Activated T-helper 1 cell treated with anti-CD3 and anti-CD28 coated beads, Interleukin-12 subunit alpha, Interleukin-12 subunit beta, Interleukin-2, Interleukin-4 antibody, amounts not matched to agents 30 ng/mL and 10 ng/mL and 1 ng/mL, durations not matched to agents 14 hours and 24 hours and 36 hours (primary cell): ENCODE data around the gene SERGEF. TPM values are rescaled to one million over a fixed set of nuclear protein-coding genes. Genes with fewer than 3 reads are reported as not detected.
A peak's percentile ranks its signal among the peaks of the same experiment; 100 is the strongest.
"Not testable (repeated sequence)": the region's sequence is repeated elsewhere in the genome, so short reads cannot be mapped to it uniquely, and the experiment has no call there.

ENCODE experiments used
- DNase-seq: peaks from one replicate; pipeline ENCODE4 v3.0.0; 2021; ENCODE audit warnings: low spot score
- H3K27ac Mint-ChIP-seq: one replicate; pipeline ENCODE4 v1.8.0; 2021; ENCODE audit warnings: mild to moderate bottlenecking, mixed read lengths
- H3K27me3 Mint-ChIP-seq: one replicate; pipeline ENCODE4 v1.8.0; 2022; ENCODE audit warnings: mild to moderate bottlenecking, moderate library complexity, mixed read lengths; ENCODE audit not compliant: insufficient read depth
- H3K36me3 Mint-ChIP-seq: one replicate; pipeline ENCODE4 v1.8.0; 2021; ENCODE audit warnings: low read depth, mixed read lengths
- H3K4me1 Mint-ChIP-seq: one replicate; pipeline ENCODE4 v1.8.0; 2021; ENCODE audit warnings: low read depth, mixed read lengths
- H3K4me3 Mint-ChIP-seq: one replicate; pipeline ENCODE4 v1.8.0; 2021; ENCODE audit warnings: mild to moderate bottlenecking, moderate library complexity, mixed read lengths
- H3K9me3 Mint-ChIP-seq: one replicate; pipeline ENCODE4 v1.8.0; 2021; ENCODE audit warnings: mixed read lengths
- intact Hi-C: fragments of 100-400 bp; cut with micrococcal nuclease; formaldehyde crosslinking; loops from one replicate; pipeline ENCODE4 v1.15.1; 2024
- total RNA-seq: library from RNA; stranded (reverse); gene quantifications from 2 replicates; pipeline ENCODE4 v1.2.3, GENCODE V29; 2022

SERGEF gene
- total RNA-seq, 1 donor from 2014 or later: 24.5 TPM

- no peak for DNase-seq
Measured at GRCh38 chr11:18013790-18014507, 1.1 kb upstream of the SERGEF start.

GRCh38 chr11:18012122-18012905 is 533 bp downstream of the SERGEF start:
- H3K36me3 Mint-ChIP-seq: peaks cover 5% of the 10 kb centered on the region
- no peak for DNase-seq
- H3K4me1 Mint-ChIP-seq: peaks cover 44% of the 10 kb centered on the region

More at GRCh38 chr11:18013790-18014507, 1.1 kb upstream of the SERGEF start:
- peaks cover 5% of the 10 kb centered on the region for H3K27me3 Mint-ChIP-seq
- H3K4me1 Mint-ChIP-seq: peaks cover 44% of the 10 kb centered on the region
- peaks cover 5% of the 10 kb centered on the region for H3K36me3 Mint-ChIP-seq
- H3K27ac Mint-ChIP-seq: peak overlapping the region; percentile 98
- H3K9me3 Mint-ChIP-seq: no peaks in the 10 kb centered on the region
- peak overlapping the region; percentile 97 for H3K4me3 Mint-ChIP-seq
- intact Hi-C loops: loop anchor here (1.0 to 10.0 kb wide), 12 partner anchors 92 to 1226 kb away; partner anchors contain the start of genes E2F8, GTF2H1, HPS5 and KCNJ11

GRCh38 chr11:18011633-18012032 is 1.2 kb downstream of the SERGEF start:
- Mint-ChIP-seq H3K27me3 (no peaks in the 10 kb centered on the region), H3K27ac (peak overlapping the region; percentile 89), H3K36me3 (peaks cover 5% of the 10 kb centered on the region), H3K4me1 (peaks cover 44% of the 10 kb centered on the region), H3K4me3 (peak overlapping the region; percentile 92), H3K9me3 (no peaks in the 10 kb centered on the region)
- no peak for DNase-seq
- intact Hi-C loops: loop anchor here (2.0 to 10.0 kb wide), 9 partner anchors 233 to 935 kb away; partner anchors contain the start of genes KCNJ11, NUCB2, PIK3C2A and RPS13

More at GRCh38 chr11:18012122-18012905, 533 bp downstream of the SERGEF start:
- Mint-ChIP-seq H3K27ac (peak overlapping the region; percentile 89), H3K9me3 (no peaks in the 10 kb centered on the region), H3K27me3 (peaks cover 5% of the 10 kb centered on the region), H3K4me3 (peak overlapping the region; percentile 92)
- intact Hi-C loops: loop anchor here (2.0 to 10.0 kb wide), 9 partner anchors 232 to 936 kb away; partner anchors contain the start of genes KCNJ11, NUCB2, PIK3C2A and RPS13

GRCh38 chr11:18010977-18011586 is 1.8 kb downstream of the SERGEF start:
- Mint-ChIP-seq H3K4me3 (peak overlapping the region; percentile 92), H3K36me3 (peaks cover 5% of the 10 kb centered on the region)

GRCh38 chr11:18010121-18010670 is 2.7 kb downstream of the SERGEF start:
- Mint-ChIP-seq H3K27ac (no peak overlapping the region), H3K4me1 (peaks cover 41% of the 10 kb centered on the region), H3K36me3 (peaks cover 11% of the 10 kb centered on the region), H3K4me3 (no peak overlapping the region), H3K27me3 (no peaks in the 10 kb centered on the region), H3K9me3 (no peaks in the 10 kb centered on the region)
- intact Hi-C loops: loop anchor here (5.0 to 10.0 kb wide), 6 partner anchors 235 to 805 kb away; partner anchors contain the start of genes KCNJ11, PIK3C2A, SAA2 and SPTY2D1
- DNase-seq: no peak

More at GRCh38 chr11:18010977-18011586, 1.8 kb downstream of the SERGEF start:
- Mint-ChIP-seq H3K27me3 (no peaks in the 10 kb centered on the region), H3K9me3 (no peaks in the 10 kb centered on the region), H3K4me1 (peaks cover 44% of the 10 kb centered on the region), H3K27ac (no peak overlapping the region)
- intact Hi-C loops: loop anchor here (5.0 to 10.0 kb wide), 6 partner anchors 234 to 806 kb away; partner anchors contain the start of genes KCNJ11, PIK3C2A, SAA2 and SPTY2D1
- no peak for DNase-seq

GRCh38 chr11:18005376-18006129 is 7.3 kb downstream of the SERGEF start:
- no peaks in the 10 kb centered on the region for H3K27me3 Mint-ChIP-seq
- DNase-seq: no peak
- H3K4me3 Mint-ChIP-seq: no peak overlapping the region
- H3K9me3 Mint-ChIP-seq: no peaks in the 10 kb centered on the region
- H3K27ac Mint-ChIP-seq: no peak overlapping the region
- H3K36me3 Mint-ChIP-seq: peaks cover 29% of the 10 kb centered on the region
- intact Hi-C loops: no loop called here
- H3K4me1 Mint-ChIP-seq: peaks cover 2% of the 10 kb centered on the region

GRCh38 chr11:18001191-18001590 is 11.7 kb downstream of the SERGEF start:
- H3K4me1 Mint-ChIP-seq: no peaks in the 10 kb centered on the region
- no peaks in the 10 kb centered on the region for H3K27me3 Mint-ChIP-seq
- H3K9me3 Mint-ChIP-seq: no peaks in the 10 kb centered on the region
- no peak overlapping the region for H3K4me3 Mint-ChIP-seq
- no peak for DNase-seq
- peaks cover 44% of the 10 kb centered on the region for H3K36me3 Mint-ChIP-seq
- H3K27ac Mint-ChIP-seq: no peak overlapping the region
- intact Hi-C loops: no loop called here

- H3K4me1 Mint-ChIP-seq: no peaks in the 10 kb centered on the region
- intact Hi-C loops: no loop called here
- H3K9me3 Mint-ChIP-seq: no peaks in the 10 kb centered on the region
- no peaks in the 10 kb centered on the region for H3K27me3 Mint-ChIP-seq
- H3K27ac Mint-ChIP-seq: no peak overlapping the region
- H3K36me3 Mint-ChIP-seq: peaks cover 42% of the 10 kb centered on the region
- DNase-seq: no peak
- no peak overlapping the region for H3K4me3 Mint-ChIP-seq
Measured at GRCh38 chr11:18000760-18001159, 12.1 kb downstream of the SERGEF start.

- DNase-seq, H3K9me3 Mint-ChIP-seq, H3K27me3 Mint-ChIP-seq, intact Hi-C loops, H3K27ac Mint-ChIP-seq, H3K4me1 Mint-ChIP-seq, H3K4me3 Mint-ChIP-seq: not testable (repeated sequence)
- peaks cover 41% of the 10 kb centered on the region for H3K36me3 Mint-ChIP-seq
Measured at GRCh38 chr11:18000128-18000527, 12.7 kb downstream of the SERGEF start.

- Mint-ChIP-seq H3K4me3 (no peak overlapping the region), H3K9me3 (no peaks in the 10 kb centered on the region), H3K36me3 (peaks cover 16% of the 10 kb centered on the region), H3K27me3 (no peaks in the 10 kb centered on the region), H3K27ac (no peak overlapping the region), H3K4me1 (no peaks in the 10 kb centered on the region)
- DNase-seq: no peak
- intact Hi-C loops: loop anchor here (1.0 to 10.0 kb wide), 2 partner anchors 113 to 212 kb away; partner anchors contain the start of gene SAAL1
Measured at GRCh38 chr11:17992916-17993315, 19.9 kb downstream of the SERGEF start.

- Mint-ChIP-seq H3K4me3 (no peak overlapping the region), H3K9me3 (no peaks in the 10 kb centered on the region), H3K27ac (no peak overlapping the region), H3K36me3 (peaks cover 19% of the 10 kb centered on the region), H3K4me1 (no peaks in the 10 kb centered on the region), H3K27me3 (no peaks in the 10 kb centered on the region)
- intact Hi-C loops: loop anchor here (1.0 to 10.0 kb wide), 2 partner anchors 114 to 213 kb away; partner anchors contain the start of gene SAAL1
- DNase-seq: peak; percentile 33
Measured at GRCh38 chr11:17991783-17992433, 20.9 kb downstream of the SERGEF start.
